ENCODE results near the gene MAGI2. TPM values are rescaled to one million over a fixed set of nuclear protein-coding genes. Genes with fewer than 3 reads are reported as not detected.

Gene MAGI2
- total RNA-seq, 1 experiment from 2014 or later, result 0.22 TPM

- no peak for TF ChIP-seq EGR1 (IDR thresholded peaks at IDR 0.05; ENCODE audit: low read depth)
- no peak for TF ChIP-seq CEBPB (IDR thresholded peaks at IDR 0.05; ENCODE audit: low read depth)
- TF ChIP-seq EZH2phosphoT487 (IDR thresholded peaks at IDR 0.05; ENCODE audit: borderline replicate concordance), result no peak
- no peak for TF ChIP-seq POLR2AphosphoS5 (IDR thresholded peaks at IDR 0.05; ENCODE audit: low read depth, low read length)
- TF ChIP-seq, protein P1, sequence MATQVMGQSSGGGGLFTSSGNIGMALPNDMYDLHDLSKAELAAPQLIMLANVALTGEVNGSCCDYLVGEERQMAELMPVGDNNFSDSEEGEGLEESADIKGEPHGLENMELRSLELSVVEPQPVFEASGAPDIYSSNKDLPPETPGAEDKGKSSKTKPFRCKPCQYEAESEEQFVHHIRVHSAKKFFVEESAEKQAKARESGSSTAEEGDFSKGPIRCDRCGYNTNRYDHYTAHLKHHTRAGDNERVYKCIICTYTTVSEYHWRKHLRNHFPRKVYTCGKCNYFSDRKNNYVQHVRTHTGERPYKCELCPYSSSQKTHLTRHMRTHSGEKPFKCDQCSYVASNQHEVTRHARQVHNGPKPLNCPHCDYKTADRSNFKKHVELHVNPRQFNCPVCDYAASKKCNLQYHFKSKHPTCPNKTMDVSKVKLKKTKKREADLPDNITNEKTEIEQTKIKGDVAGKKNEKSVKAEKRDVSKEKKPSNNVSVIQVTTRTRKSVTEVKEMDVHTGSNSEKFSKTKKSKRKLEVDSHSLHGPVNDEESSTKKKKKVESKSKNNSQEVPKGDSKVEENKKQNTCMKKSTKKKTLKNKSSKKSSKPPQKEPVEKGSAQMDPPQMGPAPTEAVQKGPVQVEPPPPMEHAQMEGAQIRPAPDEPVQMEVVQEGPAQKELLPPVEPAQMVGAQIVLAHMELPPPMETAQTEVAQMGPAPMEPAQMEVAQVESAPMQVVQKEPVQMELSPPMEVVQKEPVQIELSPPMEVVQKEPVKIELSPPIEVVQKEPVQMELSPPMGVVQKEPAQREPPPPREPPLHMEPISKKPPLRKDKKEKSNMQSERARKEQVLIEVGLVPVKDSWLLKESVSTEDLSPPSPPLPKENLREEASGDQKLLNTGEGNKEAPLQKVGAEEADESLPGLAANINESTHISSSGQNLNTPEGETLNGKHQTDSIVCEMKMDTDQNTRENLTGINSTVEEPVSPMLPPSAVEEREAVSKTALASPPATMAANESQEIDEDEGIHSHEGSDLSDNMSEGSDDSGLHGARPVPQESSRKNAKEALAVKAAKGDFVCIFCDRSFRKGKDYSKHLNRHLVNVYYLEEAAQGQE (IDR thresholded peaks at IDR 0.05; ENCODE audit: low read depth), result no peak
- TF ChIP-seq, protein P2, sequence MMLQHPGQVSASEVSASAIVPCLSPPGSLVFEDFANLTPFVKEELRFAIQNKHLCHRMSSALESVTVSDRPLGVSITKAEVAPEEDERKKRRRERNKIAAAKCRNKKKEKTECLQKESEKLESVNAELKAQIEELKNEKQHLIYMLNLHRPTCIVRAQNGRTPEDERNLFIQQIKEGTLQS (IDR thresholded peaks at IDR 0.05), result no peak
Measured at GRCh38 chr7:78080811-78081210, 1372.7 kb downstream of the MAGI2 start (continued).

DNA sequence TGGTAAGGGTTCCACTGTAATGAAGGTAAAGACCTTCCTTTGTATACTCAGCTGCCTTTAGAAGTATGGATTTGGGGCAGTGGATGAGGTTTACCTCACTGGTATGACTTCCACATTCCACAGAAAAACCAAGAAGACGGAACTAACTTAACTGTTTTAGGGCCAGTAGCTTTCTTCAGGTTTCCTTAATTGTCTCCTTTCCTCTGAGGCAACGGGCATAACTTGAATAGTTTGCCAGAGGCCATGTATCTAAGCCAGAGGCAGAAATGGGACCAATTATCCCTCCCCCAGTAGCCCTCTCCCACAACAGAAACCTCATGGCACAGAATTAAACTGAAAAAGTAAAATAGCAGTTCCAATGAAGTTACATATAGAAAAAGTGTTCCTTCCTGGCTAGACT lies 1373.2 kb downstream of the MAGI2 start:
- H3K9ac ChIP-seq (ENCODE audit: low read length), result no peak overlapping the region
- no peak for ATAC-seq
- H3K4me2 ChIP-seq (ENCODE audit: low read length), result no peak overlapping the region
- H3K79me2 ChIP-seq (ENCODE audit: insufficient read depth, low read length), result no peaks in the 10 kb centered on the region
- H2AFZ ChIP-seq (ENCODE audit: low read depth, low read length, poor library complexity, severe bottlenecking), result no peak overlapping the region
- POLR2A ChIA-PET, result no interaction called here
- intact Hi-C loops (cut with micrococcal nuclease), result no loop called here
- H3K9me3 ChIP-seq (ENCODE audit: control insufficient read depth in 1 of 2, insufficient read depth in 1 of 2, low read depth in 1 of 2, low read length in 2 of 2), result no peaks in the 10 kb centered on the region
- no peak for DNase-seq (ENCODE audit: low read depth, low spot score)
- RAD21 ChIA-PET (ENCODE audit: low non-redundant PET in 1 of 2, low total read pairs in 2 of 2, uncharacterized antibody in 2 of 2, unreplicated experiment in 2 of 2), result no interaction called here
- peaks cover 30% of the 10 kb centered on the region for H3K27me3 ChIP-seq (ENCODE audit: insufficient read depth, low read length)
- CTCF ChIA-PET, result no interaction called here
- BruUV-seq (replicated peaks), result no TSS peak
- no peaks in the 10 kb centered on the region for H3K36me3 ChIP-seq (ENCODE audit: control insufficient read depth in 1 of 2, insufficient read depth in 2 of 2, low read length in 2 of 2)
- no peak overlapping the region for H3K4me3 ChIP-seq (replicated peaks in 1 of 2; ENCODE audit: low read depth in 1 of 2, low read length in 2 of 2)
- H3K4me1 ChIP-seq (ENCODE audit: control insufficient read depth in 1 of 2, insufficient read depth in 2 of 2, low read length in 2 of 2), result no peaks in the 10 kb centered on the region
- no peak overlapping the region for H3K27ac ChIP-seq (ENCODE audit: low read depth, low read length)
- TF ChIP-seq POLR2AphosphoS5 (IDR thresholded peaks at IDR 0.05; ENCODE audit: low read depth, low read length) (no peak), POLR2A (IDR thresholded peaks at IDR 0.05; ENCODE audit: borderline replicate concordance, extremely low read depth, insufficient read depth, insufficient read length) (no peak)
- no peaks in the 10 kb centered on the region for H3K9me2 ChIP-seq (ENCODE audit: insufficient read depth)
- 0 out of 2 replicates have a peak, but pooled peaks cover 3% of the 10 kb centered on the region for H4K20me1 ChIP-seq (ENCODE audit: insufficient read depth)
